Central memory CD8-positive, alpha-beta T cell (primary cell): Measurements from ENCODE around the gene MPC1.
"Not testable (repeated sequence)": the region's sequence is repeated elsewhere in the genome, so short reads cannot be mapped to it uniquely, and the experiment has no call there.

Experiments
- ATAC-seq: fragments of 150-1000 bp; cut with Tn5 transposase; replicated peaks from 2 replicates; pipeline ENCODE4 v1.10.0; 2022; ENCODE audit warnings: mild to moderate bottlenecking, moderate FRiP score, moderate number of reproducible peaks; ENCODE audit not compliant: poor library complexity, severe bottlenecking; ENCODE audit errors: extremely low read depth
- DNase-seq, 2 donors: peaks; one replicate each; pipeline ENCODE4 v3.0.0; 2021; ENCODE audit warnings: low spot score in 2 of 2
- H3K27ac Mint-ChIP-seq: one replicate; pipeline ENCODE4 v1.8.0; 2022; ENCODE audit warnings: low read depth, mild to moderate bottlenecking, moderate library complexity, mixed read lengths
- H3K27me3 Mint-ChIP-seq: one replicate; pipeline ENCODE4 v1.8.0; 2022; ENCODE audit warnings: mixed read lengths
- H3K36me3 Mint-ChIP-seq: one replicate; pipeline ENCODE4 v1.8.0; 2022; ENCODE audit warnings: mild to moderate bottlenecking, moderate library complexity, mixed read lengths; ENCODE audit not compliant: insufficient read depth
- H3K4me1 Mint-ChIP-seq: one replicate; pipeline ENCODE4 v1.8.0; 2022; ENCODE audit warnings: mixed read lengths
- H3K4me3 Mint-ChIP-seq: one replicate; pipeline ENCODE4 v1.8.0; 2022; ENCODE audit warnings: mild to moderate bottlenecking, moderate library complexity, mixed read lengths
- H3K9me3 Mint-ChIP-seq: one replicate; pipeline ENCODE4 v1.8.0; 2022; ENCODE audit warnings: mixed read lengths

MPC1 gene

DNA sequence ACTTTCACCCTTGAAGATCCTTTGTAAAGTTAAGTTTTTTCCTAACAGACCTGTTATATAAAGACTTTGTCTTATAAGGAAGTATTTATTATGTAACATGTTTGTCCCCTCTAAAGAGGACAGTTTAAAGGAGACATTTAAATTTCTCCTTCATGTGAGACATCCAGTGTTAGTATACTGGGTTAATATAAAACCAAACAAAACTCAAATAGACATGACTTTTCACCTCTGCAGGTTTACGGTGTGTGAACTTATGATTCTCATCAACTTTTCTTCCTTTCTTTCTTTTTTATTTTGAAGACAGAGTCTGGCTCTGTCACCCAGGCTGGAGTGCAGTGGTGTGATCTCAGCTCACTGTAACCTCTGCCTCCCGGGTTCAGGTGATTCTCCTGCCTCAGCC is 17.4 kb upstream of the MPC1 start:
- peaks cover 6% of the 10 kb centered on the region for H3K4me1 Mint-ChIP-seq
- H3K4me3 Mint-ChIP-seq = no peak overlapping the region
- H3K9me3 Mint-ChIP-seq = no peaks in the 10 kb centered on the region
- H3K27me3 Mint-ChIP-seq = peaks cover 20% of the 10 kb centered on the region
- no peak for DNase-seq
- no peak overlapping the region for H3K27ac Mint-ChIP-seq
- H3K36me3 Mint-ChIP-seq = no peaks in the 10 kb centered on the region
- no peak for ATAC-seq

DNA sequence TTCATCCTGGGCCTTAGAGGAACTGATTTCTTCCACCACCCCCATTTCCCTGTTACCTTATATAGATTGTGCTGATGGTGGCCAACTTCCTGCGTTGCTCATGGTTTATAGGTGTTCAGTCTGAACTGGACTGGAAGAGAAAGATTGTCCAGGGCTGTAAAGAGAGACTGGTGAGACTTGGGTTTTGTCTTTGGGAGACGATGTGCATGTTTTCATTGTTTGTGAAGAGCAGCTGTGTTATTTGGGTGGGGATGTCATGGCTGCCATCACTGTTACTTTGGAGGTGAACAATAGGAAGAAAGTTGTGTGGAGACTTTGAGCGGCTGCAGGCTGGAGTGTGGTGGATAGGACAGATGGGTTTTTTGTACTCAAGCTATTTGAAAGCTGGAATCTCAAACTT is 15.6 kb upstream of the MPC1 start:
- Mint-ChIP-seq H3K4me1 (peaks cover 6% of the 10 kb centered on the region), H3K9me3 (no peaks in the 10 kb centered on the region), H3K36me3 (no peaks in the 10 kb centered on the region), H3K4me3 (no peak overlapping the region), H3K27ac (no peak overlapping the region), H3K27me3 (peaks cover 35% of the 10 kb centered on the region)
- DNase-seq (no peak), ATAC-seq (no peak)

DNA sequence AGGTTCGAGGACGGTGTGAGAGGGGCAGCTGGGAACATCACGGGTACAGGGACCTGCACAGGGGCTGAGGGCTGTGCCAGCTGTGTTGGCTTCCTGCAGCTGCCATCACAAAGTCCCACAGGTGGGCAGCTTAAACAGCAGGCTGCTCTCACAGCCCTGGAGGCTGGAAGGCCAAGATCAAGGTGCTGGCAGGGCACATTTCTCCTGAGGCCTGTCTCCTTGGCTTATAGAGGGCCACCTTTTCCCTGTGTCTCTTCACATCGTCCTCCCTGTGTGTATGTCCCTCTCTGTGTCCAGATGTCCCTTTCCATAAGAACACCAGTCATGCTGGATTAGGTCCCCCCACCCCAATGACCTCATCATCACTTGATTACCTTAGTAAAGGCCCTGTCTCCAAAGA is 15.1 kb upstream of the MPC1 start:
- no peak for DNase-seq
- ATAC-seq = no peak
- H3K27me3 Mint-ChIP-seq = peaks cover 36% of the 10 kb centered on the region
- H3K4me3 Mint-ChIP-seq = no peak overlapping the region
- no peaks in the 10 kb centered on the region for H3K36me3 Mint-ChIP-seq
- H3K27ac Mint-ChIP-seq = no peak overlapping the region
- no peaks in the 10 kb centered on the region for H3K9me3 Mint-ChIP-seq
- H3K4me1 Mint-ChIP-seq = peaks cover 6% of the 10 kb centered on the region

DNA sequence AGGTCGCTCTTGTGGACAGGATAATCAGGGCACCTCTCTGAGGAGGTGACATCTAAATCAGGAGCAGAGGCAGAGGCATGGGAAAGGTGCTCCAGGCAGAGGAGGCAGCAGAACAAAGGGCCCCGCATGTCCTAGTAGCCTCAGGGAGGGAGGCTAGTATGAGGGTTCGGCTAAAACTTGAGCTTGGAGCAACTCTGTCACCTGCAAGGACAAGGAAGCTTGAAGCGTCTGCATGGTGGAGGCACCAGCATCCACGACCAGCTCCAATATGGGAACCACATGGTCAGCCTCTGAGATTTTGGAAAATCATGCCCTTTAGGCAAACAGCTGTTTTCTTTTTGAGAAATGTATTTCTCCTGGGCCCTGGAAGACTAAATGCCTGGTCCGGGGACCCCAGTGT is 13.0 kb upstream of the MPC1 start:
- Mint-ChIP-seq H3K27ac (no peak overlapping the region), H3K27me3 (peaks cover 44% of the 10 kb centered on the region), H3K4me1 (peaks cover 3% of the 10 kb centered on the region), H3K36me3 (peaks cover 1% of the 10 kb centered on the region), H3K4me3 (no peak overlapping the region), H3K9me3 (no peaks in the 10 kb centered on the region)
- DNase-seq (no peak), ATAC-seq (no peak)

DNA sequence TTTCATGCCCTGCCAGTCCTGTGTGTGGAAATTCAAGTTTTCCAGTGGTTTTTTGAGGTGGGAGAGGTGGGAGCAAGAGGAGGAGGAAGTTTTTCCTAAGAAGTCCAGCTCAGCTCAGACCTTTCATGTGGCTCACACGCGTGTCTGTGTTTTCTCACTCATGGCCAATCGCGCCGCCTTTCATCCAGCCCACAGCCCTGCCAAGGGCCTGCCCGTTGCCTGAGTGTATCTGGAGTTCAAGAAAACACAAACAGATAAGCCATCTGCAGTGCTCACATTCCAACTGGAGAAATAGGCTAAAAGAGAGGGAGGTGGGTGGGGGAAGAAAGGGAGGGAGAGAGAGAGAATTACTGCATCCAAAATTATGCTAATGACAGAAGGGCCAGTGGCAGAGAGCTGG is 12.6 kb upstream of the MPC1 start:
- no peak overlapping the region for H3K27ac Mint-ChIP-seq
- no peaks in the 10 kb centered on the region for H3K4me1 Mint-ChIP-seq
- no peak overlapping the region for H3K4me3 Mint-ChIP-seq
- ATAC-seq (no peak), DNase-seq (no peak)
- H3K9me3 Mint-ChIP-seq = no peaks in the 10 kb centered on the region
- peaks cover 1% of the 10 kb centered on the region for H3K36me3 Mint-ChIP-seq
- H3K27me3 Mint-ChIP-seq = peaks cover 44% of the 10 kb centered on the region

DNA sequence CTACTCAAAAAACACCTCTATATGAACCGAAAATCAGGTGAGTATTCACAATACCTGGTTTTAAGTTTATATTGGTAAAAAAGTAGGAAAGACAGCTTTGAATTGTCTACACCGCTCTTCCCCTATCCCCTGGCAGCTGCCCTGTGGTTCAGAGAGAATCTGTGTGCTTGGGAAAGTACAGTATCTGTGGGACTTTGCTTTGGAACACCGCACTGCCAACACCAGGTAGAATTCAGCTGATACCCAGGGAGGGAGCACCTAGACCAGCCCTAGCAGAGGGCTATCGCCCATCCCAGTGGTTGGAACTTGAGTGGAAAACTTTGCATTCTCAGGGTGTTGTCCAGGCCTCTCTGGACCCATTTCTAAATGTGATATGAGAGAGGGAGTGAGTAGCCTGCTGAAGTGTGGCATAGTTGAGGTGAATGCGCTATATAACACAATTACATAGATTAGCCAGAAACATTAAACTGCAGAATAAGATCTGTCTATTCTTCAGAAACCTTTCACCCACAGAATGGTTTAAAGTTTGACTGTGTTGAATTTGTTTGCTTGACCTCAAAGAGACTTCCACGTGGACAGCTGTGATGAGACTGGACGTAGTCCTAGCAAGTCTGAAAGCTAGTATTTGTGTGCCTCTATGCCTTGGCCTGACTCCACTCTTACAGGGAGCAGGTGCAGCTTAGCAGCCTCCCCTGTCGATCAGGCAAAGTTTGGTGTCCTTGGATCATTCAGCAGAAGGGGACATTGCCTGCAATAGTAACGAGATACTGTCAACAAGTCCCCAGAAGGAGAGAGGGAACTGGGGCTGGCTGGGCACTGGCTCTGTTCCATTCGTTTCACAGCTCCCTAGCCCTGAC is 11.5 kb upstream of the MPC1 start:
- ATAC-seq = no peak
- Mint-ChIP-seq H3K36me3 (peaks cover 1% of the 10 kb centered on the region), H3K4me1 (no peaks in the 10 kb centered on the region), H3K9me3 (no peaks in the 10 kb centered on the region), H3K27ac (no peak overlapping the region), H3K4me3 (no peak overlapping the region), H3K27me3 (peaks cover 39% of the 10 kb centered on the region)
- no peak for DNase-seq

DNA sequence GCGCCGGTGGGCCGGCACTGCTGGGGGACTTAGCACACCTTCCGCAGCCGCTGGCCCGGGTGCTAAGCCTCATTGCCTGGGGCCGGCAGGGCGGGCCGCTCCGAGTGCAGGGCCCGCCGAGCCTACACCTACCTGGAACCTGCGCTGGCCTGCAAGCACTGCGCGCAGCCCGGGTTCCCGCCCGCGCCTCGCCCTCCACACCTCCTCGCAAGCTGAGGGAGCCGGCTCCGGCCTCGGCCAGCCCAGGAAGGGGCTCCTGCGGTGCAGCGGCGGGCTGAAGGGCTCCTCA is 10.7 kb upstream of the MPC1 start:
- no peak for DNase-seq
- Mint-ChIP-seq H3K4me3 (no peak overlapping the region), H3K27me3 (peaks cover 32% of the 10 kb centered on the region), H3K4me1 (no peaks in the 10 kb centered on the region), H3K36me3 (peaks cover 1% of the 10 kb centered on the region), H3K9me3 (no peaks in the 10 kb centered on the region), H3K27ac (no peak overlapping the region)
- ATAC-seq = no peak

DNA sequence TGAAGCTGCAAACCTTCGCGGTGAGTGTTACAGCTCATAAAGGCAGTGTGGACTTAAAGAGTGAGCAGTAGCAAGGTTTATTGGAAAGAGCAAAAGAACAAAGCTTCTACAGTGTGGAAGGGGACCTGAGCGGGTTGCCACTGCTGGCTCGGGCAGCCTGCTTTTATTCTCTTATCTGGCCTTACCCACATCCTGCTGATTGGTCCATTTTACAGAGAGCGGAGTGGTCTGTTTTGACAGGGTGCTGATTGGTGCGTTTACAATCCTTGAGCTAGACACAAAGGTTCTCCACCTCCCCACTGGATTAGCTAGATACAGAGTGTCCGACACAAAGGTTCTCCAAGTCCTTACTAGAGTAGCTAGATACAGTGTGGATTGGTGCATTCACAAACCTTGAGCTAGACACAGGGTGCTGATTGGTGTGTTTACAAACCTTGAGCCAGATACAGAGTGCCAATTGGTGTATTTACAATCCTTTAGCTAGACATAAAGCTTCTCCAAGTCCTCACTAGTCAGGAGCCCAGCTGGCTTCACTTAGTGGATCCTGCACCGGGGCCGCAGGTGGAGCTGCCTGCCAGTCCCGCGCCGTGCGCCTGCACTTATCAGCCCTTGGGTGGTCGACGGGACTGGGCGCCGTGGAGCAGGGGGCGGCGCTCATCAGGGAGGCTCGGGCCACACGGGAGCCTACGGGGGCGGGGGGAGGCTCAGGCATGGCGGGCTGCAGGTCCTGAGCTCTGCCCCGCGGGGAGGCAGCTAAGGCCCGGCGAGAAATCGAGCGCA is 10.2 kb upstream of the MPC1 start:
- not testable (repeated sequence) for H3K27ac Mint-ChIP-seq, H3K9me3 Mint-ChIP-seq, DNase-seq, H3K4me3 Mint-ChIP-seq, ATAC-seq, H3K4me1 Mint-ChIP-seq, H3K36me3 Mint-ChIP-seq
- peaks cover 32% of the 10 kb centered on the region for H3K27me3 Mint-ChIP-seq

DNA sequence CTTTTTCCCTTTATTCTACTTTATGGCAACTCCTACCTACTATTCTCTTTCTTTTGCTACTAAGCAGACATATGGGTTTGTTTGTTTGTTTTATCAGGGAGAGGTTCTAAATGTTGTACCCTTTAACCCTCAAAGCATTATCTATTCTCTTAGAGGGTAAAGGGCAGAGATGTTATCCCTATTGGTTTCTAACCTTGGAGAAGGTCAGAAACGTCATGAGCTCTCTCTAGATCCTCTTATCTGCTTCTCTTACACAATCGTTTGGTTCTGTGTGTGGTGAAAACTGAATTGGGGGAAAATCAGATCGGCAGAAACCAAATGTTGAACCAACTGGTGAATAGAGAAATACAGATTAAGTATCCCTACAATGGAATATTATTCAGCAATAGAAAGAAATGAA is 6.4 kb upstream of the MPC1 start:
- no peak for ATAC-seq
- Mint-ChIP-seq H3K4me3 (no peak overlapping the region), H3K4me1 (no peaks in the 10 kb centered on the region), H3K27me3 (peaks cover 13% of the 10 kb centered on the region), H3K9me3 (no peaks in the 10 kb centered on the region), H3K27ac (no peak overlapping the region), H3K36me3 (peaks cover 1% of the 10 kb centered on the region)
- no peak for DNase-seq

DNA sequence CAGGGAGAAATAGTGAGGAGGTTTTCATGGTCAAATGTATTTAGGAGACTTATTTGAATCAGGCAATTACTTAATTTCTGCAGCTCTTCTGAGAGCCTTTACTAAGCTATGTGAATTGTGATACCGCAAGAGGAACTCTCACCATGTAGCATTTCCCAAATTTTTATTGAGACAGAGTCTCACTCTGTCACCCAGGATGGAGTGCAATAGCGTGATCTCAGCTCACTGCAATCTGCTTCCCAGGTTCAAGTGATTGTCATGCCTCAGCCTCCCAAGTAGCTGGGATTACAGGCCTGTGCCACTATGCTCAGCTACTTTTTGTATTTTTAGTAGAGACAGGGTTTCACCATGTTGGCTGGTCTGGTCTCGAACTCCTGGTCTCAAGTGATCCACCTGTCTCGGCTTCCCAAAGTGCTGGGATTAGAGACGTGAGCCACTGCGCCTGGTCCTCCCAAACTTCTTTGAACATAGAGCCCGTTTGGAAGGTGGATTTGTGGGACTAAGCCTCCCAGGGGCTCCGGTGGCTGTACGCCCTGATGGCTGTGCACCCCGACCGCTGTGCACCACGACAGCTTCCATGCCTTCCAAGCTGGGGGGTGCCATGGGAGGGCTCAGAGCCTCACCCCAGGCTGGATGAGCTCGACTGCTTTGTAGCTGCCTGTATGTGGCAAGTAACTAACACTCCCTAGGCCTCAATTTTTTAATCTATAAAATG is 5.7 kb upstream of the MPC1 start:
- Mint-ChIP-seq H3K9me3 (no peaks in the 10 kb centered on the region), H3K36me3 (peaks cover 4% of the 10 kb centered on the region), H3K4me3 (no peak overlapping the region), H3K27ac (no peak overlapping the region), H3K27me3 (peaks cover 9% of the 10 kb centered on the region), H3K4me1 (peaks cover 5% of the 10 kb centered on the region)
- ATAC-seq (no peak), DNase-seq (no peak)

DNA sequence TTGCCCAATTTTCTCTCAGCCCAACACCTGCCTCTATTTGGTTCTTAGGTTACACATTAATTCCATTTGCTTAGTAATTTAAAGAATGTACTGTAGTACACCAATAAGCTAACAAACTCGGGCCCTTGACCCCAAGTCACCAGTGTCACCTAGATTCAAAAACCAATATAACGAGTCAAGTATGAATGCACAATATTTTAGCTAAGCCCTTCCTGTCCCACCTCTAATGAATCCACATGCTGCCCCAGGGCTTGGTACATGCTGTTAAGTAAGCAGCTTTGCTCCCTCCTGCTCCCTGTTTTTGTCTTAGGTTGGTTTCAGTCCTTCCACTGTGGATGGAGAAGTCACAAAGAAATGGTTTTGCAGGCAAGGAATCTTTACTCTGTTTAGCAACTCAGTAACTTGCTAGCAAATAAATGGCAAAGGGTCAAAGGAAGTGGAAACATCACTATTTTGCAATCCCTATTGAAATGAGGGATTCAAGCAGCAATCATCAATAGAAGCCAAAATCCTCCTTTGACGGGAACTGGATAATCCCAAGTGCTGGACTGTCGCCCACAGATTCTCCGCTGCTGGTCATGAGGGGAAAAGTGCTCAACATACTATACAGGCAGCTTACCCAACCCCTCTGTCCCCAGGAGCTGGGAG is 5.0 kb upstream of the MPC1 start:
- no peak for ATAC-seq
- H3K36me3 Mint-ChIP-seq = peaks cover 4% of the 10 kb centered on the region
- H3K4me3 Mint-ChIP-seq = no peak overlapping the region
- no peak for DNase-seq
- no peak overlapping the region for H3K27ac Mint-ChIP-seq
- peaks cover 6% of the 10 kb centered on the region for H3K4me1 Mint-ChIP-seq
- no peaks in the 10 kb centered on the region for H3K9me3 Mint-ChIP-seq
- H3K27me3 Mint-ChIP-seq = peaks cover 7% of the 10 kb centered on the region

DNA sequence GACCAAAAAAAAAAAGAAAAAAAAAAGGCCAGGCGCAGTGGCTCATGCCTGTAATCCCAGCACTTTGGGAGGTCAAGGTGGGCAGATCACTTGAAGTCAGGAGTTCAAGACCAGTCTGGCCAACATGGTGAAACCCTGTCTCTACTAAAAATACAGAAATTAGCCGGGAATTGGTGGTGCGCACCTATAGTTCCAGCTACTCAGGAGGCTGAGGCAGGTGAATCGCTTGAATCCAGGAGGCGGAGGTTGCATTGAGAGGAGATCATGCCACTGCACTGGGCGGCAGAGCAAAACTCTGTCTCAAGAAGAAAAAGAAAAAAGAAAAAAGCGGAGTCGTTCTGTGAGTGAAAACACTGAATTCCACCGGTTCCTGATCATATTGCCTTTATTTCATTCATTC is 4.4 kb upstream of the MPC1 start:
- not testable (repeated sequence) for ATAC-seq, H3K4me1 Mint-ChIP-seq

More for the DNA sequence above, 4.4 kb upstream of the MPC1 start:
- not testable (repeated sequence) for H3K27ac Mint-ChIP-seq, H3K9me3 Mint-ChIP-seq, DNase-seq, H3K27me3 Mint-ChIP-seq, H3K4me3 Mint-ChIP-seq, H3K36me3 Mint-ChIP-seq
